ENCODE measurements around the gene RPS16. TPM values are rescaled to one million over a fixed set of nuclear protein-coding genes. Genes with fewer than 3 reads are reported as not detected.

Gene RPS16
- total and polyA plus RNA-seq, 2 donors from 2014 or later: 1,461 to 1,965 TPM

- intact Hi-C loops (cut with DNase I): no loop called here
- FAIRE-seq (no peak), DNase-seq (no peak)
- no peak overlapping the region for H3K27ac ChIP-seq (ENCODE audit: low read depth in 2 of 2, low read length in 2 of 2)
- peaks cover 0 to 7% (median under 1%) of the 10 kb centered on the region in 3 donors for H3K4me1 ChIP-seq (ENCODE audit: control insufficient read depth in 2 of 3, insufficient read depth in 2 of 3, low read depth in 1 of 3, low read length in 3 of 3)
- H3K4me3 ChIP-seq (ENCODE audit: low read length in 3 of 3): no peak overlapping the region
- H3K36me3 ChIP-seq (ENCODE audit: control insufficient read depth in 2 of 3, insufficient read depth in 3 of 3, low read length in 3 of 3): peaks cover 8 to 60% (median 45%) of the 10 kb centered on the region in 3 donors
- H3K9me3 ChIP-seq (ENCODE audit: control insufficient read depth in 2 of 3, insufficient read depth in 1 of 3, low read length in 3 of 3): no peaks in the 10 kb centered on the region
- H3K9ac ChIP-seq (ENCODE audit: low read length in 3 of 3): no peak overlapping the region
- no peak for TF ChIP-seq CTCF (IDR thresholded peaks at IDR 0.05; ENCODE audit: borderline replicate concordance, extremely low read depth, insufficient read depth)
- no peaks in the 10 kb centered on the region for H3K27me3 ChIP-seq (ENCODE audit: control insufficient read depth, insufficient read depth, low read length)
These were observed 50.7 kb downstream of the RPS16 start for GRCh38 chr19:39384839-39385568.

Small RNAs within 50 kb of the gene (microRNA-seq; reads per million reads assigned to microRNA genes)
- not detected for gene MIR4530

Other genes starting within 250 kb of the RPS16 start
- gene NCCRP1, start 239.0 kb downstream of the RPS16 start, total RNA-seq: 0.60 TPM
- 5.5 TPM for gene NCCRP1, start 239.0 kb downstream of the RPS16 start, polyA plus RNA-seq (ENCODE audit: insufficient read depth, low read depth, low replicate concordance)
- gene SYCN, start 231.7 kb downstream of the RPS16 start, total RNA-seq: not detected
- not detected for gene SYCN, start 231.7 kb downstream of the RPS16 start, polyA plus RNA-seq (ENCODE audit: insufficient read depth, low read depth, low replicate concordance)
- not detected for gene IFNL3, start 190.9 kb downstream of the RPS16 start, total RNA-seq
- gene IFNL3, start 190.9 kb downstream of the RPS16 start, polyA plus RNA-seq (ENCODE audit: insufficient read depth, low read depth, low replicate concordance): not detected
- not detected for gene IFNL4, start 187.1 kb downstream of the RPS16 start, total RNA-seq
- not detected for gene IFNL4, start 187.1 kb downstream of the RPS16 start, polyA plus RNA-seq (ENCODE audit: insufficient read depth, low read depth, low replicate concordance)
- gene IFNL2, start 167.6 kb downstream of the RPS16 start, total RNA-seq: not detected
- gene IFNL2, start 167.6 kb downstream of the RPS16 start, polyA plus RNA-seq (ENCODE audit: insufficient read depth, low read depth, low replicate concordance): not detected
- not detected for gene IFNL1, start 139.5 kb downstream of the RPS16 start, total RNA-seq
- gene IFNL1, start 139.5 kb downstream of the RPS16 start, polyA plus RNA-seq (ENCODE audit: insufficient read depth, low read depth, low replicate concordance): not detected
- gene LRFN1, start 115.1 kb downstream of the RPS16 start, total RNA-seq: 1.2 TPM
- 0.80 TPM for gene LRFN1, start 115.1 kb downstream of the RPS16 start, polyA plus RNA-seq (ENCODE audit: insufficient read depth, low read depth, low replicate concordance)
- 60.7 TPM for gene GMFG, start 99.9 kb downstream of the RPS16 start, total RNA-seq
- gene GMFG, start 99.9 kb downstream of the RPS16 start, polyA plus RNA-seq (ENCODE audit: insufficient read depth, low read depth, low replicate concordance): 52.4 TPM
- gene SAMD4B, start 93.5 kb downstream of the RPS16 start, total RNA-seq: 100 TPM
- gene SAMD4B, start 93.5 kb downstream of the RPS16 start, polyA plus RNA-seq (ENCODE audit: insufficient read depth, low read depth, low replicate concordance): 92.9 TPM
- gene PAF1, start 44.8 kb downstream of the RPS16 start, total RNA-seq: 37.1 TPM
- 54.0 TPM for gene PAF1, start 44.8 kb downstream of the RPS16 start, polyA plus RNA-seq (ENCODE audit: insufficient read depth, low read depth, low replicate concordance)
- 50.4 TPM for gene MED29, start 44.6 kb downstream of the RPS16 start, total RNA-seq
- 32.4 TPM for gene MED29, start 44.6 kb downstream of the RPS16 start, polyA plus RNA-seq (ENCODE audit: insufficient read depth, low read depth, low replicate concordance)
- gene ZFP36, start 29.1 kb downstream of the RPS16 start, total RNA-seq: 132 TPM
- 87.9 TPM for gene ZFP36, start 29.1 kb downstream of the RPS16 start, polyA plus RNA-seq (ENCODE audit: insufficient read depth, low read depth, low replicate concordance)
- 29.7 TPM for gene PLEKHG2, start 23.3 kb downstream of the RPS16 start, total RNA-seq
- gene PLEKHG2, start 23.3 kb downstream of the RPS16 start, polyA plus RNA-seq (ENCODE audit: insufficient read depth, low read depth, low replicate concordance): 8.5 TPM
- gene SUPT5H, start 9.6 kb upstream of the RPS16 start, total RNA-seq: 123 TPM
- 106 TPM for gene SUPT5H, start 9.6 kb upstream of the RPS16 start, polyA plus RNA-seq (ENCODE audit: insufficient read depth, low read depth, low replicate concordance)
- gene TIMM50, start 44.9 kb upstream of the RPS16 start, total RNA-seq: 52.4 TPM
- 74.4 TPM for gene TIMM50, start 44.9 kb upstream of the RPS16 start, polyA plus RNA-seq (ENCODE audit: insufficient read depth, low read depth, low replicate concordance)
- gene DLL3, start 63.0 kb upstream of the RPS16 start, total RNA-seq: 0.13 TPM
- 0.17 TPM for gene DLL3, start 63.0 kb upstream of the RPS16 start, polyA plus RNA-seq (ENCODE audit: insufficient read depth, low read depth, low replicate concordance)
- not detected for gene SELENOV, start 79.2 kb upstream of the RPS16 start, total RNA-seq
- not detected for gene SELENOV, start 79.2 kb upstream of the RPS16 start, polyA plus RNA-seq (ENCODE audit: insufficient read depth, low read depth, low replicate concordance)
- gene EID2B, start 96.9 kb upstream of the RPS16 start, total RNA-seq: 3.3 TPM
- gene EID2B, start 96.9 kb upstream of the RPS16 start, polyA plus RNA-seq (ENCODE audit: insufficient read depth, low read depth, low replicate concordance): 4.6 TPM
- gene EID2, start 104.2 kb upstream of the RPS16 start, total RNA-seq: 12.0 TPM
- 17.0 TPM for gene EID2, start 104.2 kb upstream of the RPS16 start, polyA plus RNA-seq (ENCODE audit: insufficient read depth, low read depth, low replicate concordance)
- gene LGALS13, start 166.6 kb upstream of the RPS16 start, total RNA-seq: not detected
- gene LGALS13, start 166.6 kb upstream of the RPS16 start, polyA plus RNA-seq (ENCODE audit: insufficient read depth, low read depth, low replicate concordance): not detected
- not detected for gene LGALS16, start 220.0 kb upstream of the RPS16 start, total RNA-seq
- gene LGALS16, start 220.0 kb upstream of the RPS16 start, polyA plus RNA-seq (ENCODE audit: insufficient read depth, low read depth, low replicate concordance): not detected